HepG2 (cell line): Measurements from ENCODE around the gene CLPSL2. TPM values are rescaled to one million over a fixed set of nuclear protein-coding genes. Genes with fewer than 3 reads are reported as not detected.

Experiments
- ARID2 ChIP-seq: sonication (generic); formaldehyde crosslinking; IDR thresholded peaks from 2 replicates; pipeline ENCODE4 v1.8.1; 2022; ENCODE audit warnings: mild to moderate bottlenecking, missing genetic modification reagents, borderline replicate concordance
- ATRX ChIP-seq: sonication (generic); formaldehyde crosslinking; IDR thresholded peaks from 2 replicates; pipeline ENCODE4 v1.4.0; 2020; ENCODE audit warnings: missing genetic modification reagents, borderline replicate concordance
- CC2D1A ChIP-seq: sonication (generic); formaldehyde crosslinking; IDR thresholded peaks from 2 replicates; pipeline ENCODE4 v1.8.1; 2023; ENCODE audit warnings: mild to moderate bottlenecking, missing genetic modification reagents
- FOXA1 ChIP-seq, 2 experiments: fragments of 450-650 bp in 1 of 2; sonication (generic) in 1 of 2; formaldehyde crosslinking in 1 of 2; IDR thresholded peaks; 2 replicates each; pipeline versions ENCODE4 v1.4.0 to v1.6.1; 2016 to 2020; ENCODE audit warnings: missing genetic modification reagents in 1 of 2
- GPBP1L1 ChIP-seq: sonication (generic); formaldehyde crosslinking; IDR thresholded peaks from 2 replicates; pipeline ENCODE4 v1.5.0; 2020; ENCODE audit warnings: mild to moderate bottlenecking, missing genetic modification reagents
- HIC2 ChIP-seq: sonication (generic); formaldehyde crosslinking; IDR thresholded peaks from 2 replicates; pipeline ENCODE4 v1.9.0; 2022; ENCODE audit warnings: low read depth, missing genetic modification reagents
- KDM6A ChIP-seq: IDR thresholded peaks from 2 replicates; pipeline ENCODE4 v1.6.1; 2016; ENCODE audit warnings: low read depth
- MBNL3 ChIP-seq: fragments of 250-450 bp; sonication (Bioruptor Pico); conservative IDR thresholded peaks from 2 replicates; pipeline ENCODE4 v1.8.0; 2022; ENCODE audit warnings: mild to moderate bottlenecking, inconsistent platforms
- MTA1 ChIP-seq: sonication (generic); formaldehyde crosslinking; IDR thresholded peaks from 2 replicates; pipeline ENCODE4 v1.4.0; 2020; ENCODE audit warnings: missing genetic modification reagents, mild to moderate bottlenecking, borderline replicate concordance
- MYPOP ChIP-seq: sonication (generic); formaldehyde crosslinking; IDR thresholded peaks from 2 replicates; pipeline ENCODE4 v1.8.1; 2023; ENCODE audit warnings: mild to moderate bottlenecking, moderate library complexity, missing genetic modification reagents
- NCOA5 ChIP-seq: sonication (generic); formaldehyde crosslinking; IDR thresholded peaks from 2 replicates; pipeline ENCODE4 v1.4.0; 2020; ENCODE audit warnings: missing genetic modification reagents
- NFIB ChIP-seq: sonication (generic); formaldehyde crosslinking; IDR thresholded peaks from 2 replicates; pipeline ENCODE4 v1.9.0; 2021; ENCODE audit warnings: missing genetic modification reagents, mild to moderate bottlenecking, borderline replicate concordance
- PCBP1 ChIP-seq: fragments of 200-400 bp; formaldehyde crosslinking; IDR thresholded peaks from 2 replicates; pipeline ENCODE4 v1.6.1; 2017; ENCODE audit warnings: mild to moderate bottlenecking, low read depth, low read length, borderline replicate concordance
- PHF21A ChIP-seq: sonication (generic); formaldehyde crosslinking; IDR thresholded peaks from 2 replicates; pipeline ENCODE4 v1.5.0; 2020; ENCODE audit warnings: mild to moderate bottlenecking, missing genetic modification reagents
- POGK ChIP-seq: sonication (generic); formaldehyde crosslinking; conservative IDR thresholded peaks from 2 replicates; pipeline ENCODE4 v1.8.0; 2022; ENCODE audit warnings: mild to moderate bottlenecking, moderate library complexity, missing genetic modification reagents
- SMARCE1 ChIP-seq: fragments of 450-650 bp; IDR thresholded peaks from 2 replicates; pipeline ENCODE4 v1.6.1; 2017; ENCODE audit warnings: borderline replicate concordance
- SRF ChIP-seq: IDR thresholded peaks from 2 replicates; pipeline ENCODE4 v1.6.1; 2011; ENCODE audit warnings: mild to moderate bottlenecking, low read depth, low read length, moderate library complexity
- ZBTB44 ChIP-seq: sonication (generic); formaldehyde crosslinking; IDR thresholded peaks from 2 replicates; pipeline ENCODE4 v1.4.0; 2020; ENCODE audit warnings: missing genetic modification reagents
- ZNF276 ChIP-seq: sonication (generic); formaldehyde crosslinking; IDR thresholded peaks from 2 replicates; pipeline ENCODE4 v1.4.0; 2020; ENCODE audit warnings: mild to moderate bottlenecking, low read depth, missing genetic modification reagents
- ZNF329 ChIP-seq: sonication (generic); formaldehyde crosslinking; IDR thresholded peaks from 2 replicates; pipeline ENCODE4 v1.9.0; 2021; ENCODE audit warnings: low read depth, mild to moderate bottlenecking, missing genetic modification reagents
- ZNF547 ChIP-seq: sonication (generic); formaldehyde crosslinking; IDR thresholded peaks from 2 replicates; pipeline ENCODE4 v1.5.1; 2020; ENCODE audit warnings: mild to moderate bottlenecking, missing genetic modification reagents
- polyA plus RNA-seq, 8 experiments: library from polyadenylated mRNA; depleted of rRNA in 3 of 8; stranded (reverse) in 7 of 8; unstranded in 1 of 8; fragments of >200 nt; fragmentation: Illumina TruSeq in 4 of 8; extraction: Trizol in 4 of 8; gene quantifications; 2 replicates each; pipeline versions ENCODE4 v1.2.1 to v1.2.3, GENCODE V29; 2011 to 2016; ENCODE audit warnings: low read depth in 4 of 8, missing spikeins in 1 of 8, mixed read lengths in 1 of 8; ENCODE audit not compliant: insufficient read depth in 1 of 8
- total RNA-seq, 5 experiments: library from RNA; depleted of rRNA; stranded (reverse); fragments of >200 nt; fragmentation: Illumina TruSeq; extraction: Trizol; gene quantifications; 2 replicates each; pipeline ENCODE4 v1.2.3, GENCODE V29; 2016; ENCODE audit warnings: low read depth in 1 of 5

CLPSL2 gene
- total and polyA plus RNA-seq, 2 of the 13 experiments (the other 11 are each of a cell fraction or from before 2014, with no cell fraction given) = not detected

GRCh38 chr6:35742842-35743241 is 33.6 kb upstream of the CLPSL2 start (continued):
- TF ChIP-seq ZBTB44 (CRISPR knock-in tag) = no peak
- TF ChIP-seq NCOA5 (CRISPR knock-in tag) = no peak
- no peak for TF ChIP-seq MBNL3 (CRISPR knock-in tag)
- 0 out of 2 replicates have a peak, but pooled peaks have one; percentile 43 for TF ChIP-seq HIC2 (CRISPR knock-in tag)
- no peak for TF ChIP-seq FOXA1 (IDR thresholded peaks at IDR 0.05)
- no peak for TF ChIP-seq FOXA1 (CRISPR knock-in tag; IDR thresholded peaks at IDR 0.05)
- TF ChIP-seq GPBP1L1 (CRISPR knock-in tag) = no peak
- no peak for TF ChIP-seq MYPOP (CRISPR knock-in tag)
- no peak for TF ChIP-seq ZNF547 (CRISPR knock-in tag)
- 0 out of 2 replicates have a peak, but pooled peaks have one; percentile 38 for TF ChIP-seq POGK (CRISPR knock-in tag)
- TF ChIP-seq PCBP1 = no peak
- no peak for TF ChIP-seq SMARCE1
- TF ChIP-seq NFIB (CRISPR knock-in tag) = no peak
- TF ChIP-seq PHF21A (CRISPR knock-in tag) = no peak
- TF ChIP-seq ZNF329 (CRISPR knock-in tag) = no peak
- no peak for TF ChIP-seq CC2D1A (CRISPR knock-in tag)
- TF ChIP-seq MTA1 (CRISPR knock-in tag) = 0 out of 2 replicates have a peak, but pooled peaks have one; percentile 28
- TF ChIP-seq KDM6A (CRISPR knock-in tag) = no peak
- no peak for TF ChIP-seq ATRX
- TF ChIP-seq SRF = no peak
- TF ChIP-seq ZNF276 (CRISPR knock-in tag) = no peak
- TF ChIP-seq ARID2 = no peak
